Measurements from ENCODE around the gene ABHD1.
A peak's percentile ranks its signal among the peaks of the same experiment; 100 is the strongest.

ABHD1 gene

DNA sequence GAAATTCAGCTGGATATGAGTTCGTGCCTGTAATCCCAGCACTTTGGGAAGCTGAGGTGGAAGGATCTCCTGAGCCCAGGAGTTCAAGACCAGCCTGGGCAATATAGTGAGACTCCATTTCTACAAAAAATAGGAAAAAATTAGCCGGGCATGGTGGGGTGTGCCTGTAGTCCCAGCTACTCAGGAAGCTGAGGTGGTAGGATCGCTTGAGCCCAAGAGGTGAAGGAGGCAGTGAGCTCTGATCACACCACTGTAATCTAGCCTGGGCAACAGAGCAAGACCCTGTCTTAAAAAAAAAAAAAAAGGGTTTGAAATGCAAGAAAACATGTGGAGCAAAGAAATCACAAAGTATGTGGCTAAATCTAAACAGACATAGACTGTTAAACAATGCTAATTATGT, 14.5 kb upstream of the ABHD1 start:
- TF ChIP-seq, protein P1, sequence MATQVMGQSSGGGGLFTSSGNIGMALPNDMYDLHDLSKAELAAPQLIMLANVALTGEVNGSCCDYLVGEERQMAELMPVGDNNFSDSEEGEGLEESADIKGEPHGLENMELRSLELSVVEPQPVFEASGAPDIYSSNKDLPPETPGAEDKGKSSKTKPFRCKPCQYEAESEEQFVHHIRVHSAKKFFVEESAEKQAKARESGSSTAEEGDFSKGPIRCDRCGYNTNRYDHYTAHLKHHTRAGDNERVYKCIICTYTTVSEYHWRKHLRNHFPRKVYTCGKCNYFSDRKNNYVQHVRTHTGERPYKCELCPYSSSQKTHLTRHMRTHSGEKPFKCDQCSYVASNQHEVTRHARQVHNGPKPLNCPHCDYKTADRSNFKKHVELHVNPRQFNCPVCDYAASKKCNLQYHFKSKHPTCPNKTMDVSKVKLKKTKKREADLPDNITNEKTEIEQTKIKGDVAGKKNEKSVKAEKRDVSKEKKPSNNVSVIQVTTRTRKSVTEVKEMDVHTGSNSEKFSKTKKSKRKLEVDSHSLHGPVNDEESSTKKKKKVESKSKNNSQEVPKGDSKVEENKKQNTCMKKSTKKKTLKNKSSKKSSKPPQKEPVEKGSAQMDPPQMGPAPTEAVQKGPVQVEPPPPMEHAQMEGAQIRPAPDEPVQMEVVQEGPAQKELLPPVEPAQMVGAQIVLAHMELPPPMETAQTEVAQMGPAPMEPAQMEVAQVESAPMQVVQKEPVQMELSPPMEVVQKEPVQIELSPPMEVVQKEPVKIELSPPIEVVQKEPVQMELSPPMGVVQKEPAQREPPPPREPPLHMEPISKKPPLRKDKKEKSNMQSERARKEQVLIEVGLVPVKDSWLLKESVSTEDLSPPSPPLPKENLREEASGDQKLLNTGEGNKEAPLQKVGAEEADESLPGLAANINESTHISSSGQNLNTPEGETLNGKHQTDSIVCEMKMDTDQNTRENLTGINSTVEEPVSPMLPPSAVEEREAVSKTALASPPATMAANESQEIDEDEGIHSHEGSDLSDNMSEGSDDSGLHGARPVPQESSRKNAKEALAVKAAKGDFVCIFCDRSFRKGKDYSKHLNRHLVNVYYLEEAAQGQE (IDR thresholded peaks at IDR 0.05; ENCODE audit: insufficient read depth in 1 of 2, low read depth in 2 of 2, low read length in 2 of 2), result no peak
- TF ChIP-seq FOXP2 (optimal IDR thresholded peaks at IDR 0.05; ENCODE audit: borderline replicate concordance, extremely low read depth, extremely low read length, insufficient read depth) (no peak), POLR2AphosphoS5 (IDR thresholded peaks at IDR 0.05; ENCODE audit: low read depth, low read length) (no peak), TAF1 (IDR thresholded peaks at IDR 0.05; ENCODE audit: borderline replicate concordance, insufficient read depth, low read length) (no peak), SIN3A (IDR thresholded peaks at IDR 0.05; ENCODE audit: borderline replicate concordance, insufficient read depth, low read length) (no peak)

DNA sequence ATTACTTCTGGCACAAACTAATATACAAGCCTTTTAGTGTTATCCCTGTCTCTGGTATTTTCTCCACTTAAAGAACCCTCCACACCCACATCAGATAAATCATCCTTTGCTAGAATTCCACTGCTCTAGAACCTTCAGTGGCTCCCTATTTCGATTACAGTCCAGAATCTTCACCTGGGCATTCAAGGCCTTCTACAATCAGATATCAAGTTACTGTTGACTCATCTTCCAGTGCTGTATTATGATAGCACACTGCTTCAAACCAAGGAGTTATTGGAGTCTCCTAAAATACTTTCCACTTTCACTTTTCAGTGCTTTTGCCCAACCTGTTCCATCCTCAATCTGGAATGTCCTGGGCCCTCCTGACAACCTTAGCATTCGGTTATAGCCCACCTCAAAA, 8.1 kb upstream of the ABHD1 start:
- TF ChIP-seq, protein P1 (IDR thresholded peaks at IDR 0.05; ENCODE audit: insufficient read depth in 1 of 2, low read depth in 2 of 2, low read length in 2 of 2), result no peak
- no peak for TF ChIP-seq POLR2AphosphoS5 (IDR thresholded peaks at IDR 0.05; ENCODE audit: low read depth, low read length)
- no peak for TF ChIP-seq FOXP2 (optimal IDR thresholded peaks at IDR 0.05; ENCODE audit: borderline replicate concordance, extremely low read depth, extremely low read length, insufficient read depth)

DNA sequence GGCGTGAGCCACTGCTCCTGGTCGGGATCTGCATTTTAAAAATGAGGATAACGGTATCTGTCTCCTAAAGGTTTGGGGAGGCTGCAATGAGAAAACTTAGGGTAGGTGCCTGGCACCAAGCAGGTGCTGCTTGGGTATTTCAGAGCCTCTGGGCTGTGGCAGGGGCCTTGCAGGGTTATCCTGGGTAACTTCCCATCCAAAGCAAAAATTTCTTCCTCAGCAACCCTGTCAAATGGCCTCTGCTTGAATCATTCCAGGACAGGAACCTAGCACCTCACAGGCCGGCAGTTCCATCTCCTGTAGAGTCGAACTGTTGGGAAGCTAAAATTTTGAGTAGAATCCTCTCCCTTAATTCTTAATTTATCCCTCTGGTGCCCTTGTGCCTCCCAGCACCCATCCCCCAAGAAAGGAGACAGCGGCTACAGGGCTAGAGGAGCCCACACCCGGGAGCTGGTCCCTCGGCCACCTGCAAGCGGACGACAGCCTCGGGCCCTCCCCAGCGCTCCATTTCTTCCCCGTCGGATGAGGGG, 5.6 kb upstream of the ABHD1 start:
- no peak for TF ChIP-seq POLR2AphosphoS5 (IDR thresholded peaks at IDR 0.05; ENCODE audit: low read depth, low read length)
- no peak for TF ChIP-seq TAF1 (IDR thresholded peaks at IDR 0.05; ENCODE audit: borderline replicate concordance, insufficient read depth, low read length)
- no peak for TF ChIP-seq SIN3A (IDR thresholded peaks at IDR 0.05; ENCODE audit: borderline replicate concordance, insufficient read depth, low read length)
- no peak for TF ChIP-seq FOXP2 (optimal IDR thresholded peaks at IDR 0.05; ENCODE audit: borderline replicate concordance, extremely low read depth, extremely low read length, insufficient read depth)
- TF ChIP-seq, protein P1 (IDR thresholded peaks at IDR 0.05; ENCODE audit: insufficient read depth in 1 of 2, low read depth in 2 of 2, low read length in 2 of 2), result no peak

DNA sequence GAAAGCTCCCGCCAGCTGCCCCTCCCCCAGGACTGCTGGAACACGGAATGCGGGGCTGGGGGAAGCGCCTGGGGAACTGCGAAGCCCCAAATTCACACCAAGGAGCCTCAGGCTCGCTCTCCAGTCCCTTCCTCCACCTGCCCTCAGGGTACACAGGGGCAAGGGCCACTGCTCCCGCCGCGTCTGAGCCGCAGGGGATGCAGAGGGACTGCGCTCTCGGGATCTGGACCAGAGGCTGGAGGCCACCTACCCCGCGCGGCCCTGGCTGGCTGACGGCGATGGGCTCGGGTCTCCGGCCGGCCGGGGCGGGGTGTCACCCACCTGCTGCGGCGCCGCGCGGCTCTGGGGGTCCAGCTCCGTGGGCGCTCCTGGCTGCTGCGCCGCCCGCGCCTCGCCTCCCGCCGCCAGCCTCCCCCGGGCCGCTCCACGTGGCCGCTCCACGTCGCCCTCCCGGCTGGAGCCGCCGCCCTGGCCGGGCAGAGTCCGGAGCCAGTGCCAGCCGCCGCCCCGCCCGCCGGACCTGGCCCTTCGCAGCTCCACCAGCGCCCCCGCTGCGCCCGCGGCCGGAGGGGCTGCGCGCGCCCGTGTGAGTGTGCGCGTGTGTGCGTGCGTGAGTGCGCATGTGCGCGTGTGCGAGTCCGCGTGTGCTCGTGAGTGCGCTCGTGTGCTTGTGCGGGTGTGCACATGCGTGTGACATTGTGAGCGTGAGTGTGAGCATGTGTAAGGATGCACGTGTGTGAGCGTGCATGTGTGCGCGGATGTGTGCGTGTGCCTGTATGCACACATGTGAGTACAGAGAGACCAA, 4.9 kb upstream of the ABHD1 start, which contains the start of gene CGREF1:
CGREF1 (minus strand) TSS at position 604 of the 805 bp plus-strand sequence. CDS start 14,762 bp downstream, outside the sequence.
- TF ChIP-seq POLR2AphosphoS5 (IDR thresholded peaks at IDR 0.05; ENCODE audit: low read depth, low read length) (no peak), FOXP2 (optimal IDR thresholded peaks at IDR 0.05; ENCODE audit: borderline replicate concordance, extremely low read depth, extremely low read length, insufficient read depth) (peak; percentile 72), SIN3A (IDR thresholded peaks at IDR 0.05; ENCODE audit: borderline replicate concordance, insufficient read depth, low read length) (no peak), TAF1 (IDR thresholded peaks at IDR 0.05; ENCODE audit: borderline replicate concordance, insufficient read depth, low read length) (no peak)
- TF ChIP-seq, protein P1 (IDR thresholded peaks at IDR 0.05; ENCODE audit: insufficient read depth in 1 of 2, low read depth in 2 of 2, low read length in 2 of 2), result peak; percentile 28 to 35; a peak in 1 of 4 replicates

All from PFSK-1 (cell line).